Measurements from ENCODE around the gene DAB1.

The DAB1 gene

GRCh38 chr1:57277681-57278080 lies 146.2 kb downstream of the DAB1 start:
- no peak for DNase-seq (ENCODE audit: low read depth in 1 of 2, low spot score in 1 of 2)

GRCh38 chr1:57276918-57277317 lies 146.9 kb downstream of the DAB1 start:
- DNase-seq (ENCODE audit: low read depth in 1 of 2, low spot score in 1 of 2) = no peak

- no peak for DNase-seq (ENCODE audit: low read depth in 1 of 2, low spot score in 1 of 2)
These were observed 151.3 kb downstream of the DAB1 start for GRCh38 chr1:57272601-57273000.

- DNase-seq (ENCODE audit: low read depth in 1 of 2, low spot score in 1 of 2) = no peak
These were observed 151.7 kb downstream of the DAB1 start for GRCh38 chr1:57272150-57272549.

- no peak for DNase-seq (ENCODE audit: low read depth in 1 of 2, low spot score in 1 of 2)
These were observed 152.7 kb downstream of the DAB1 start for GRCh38 chr1:57270927-57271698.

GRCh38 chr1:57269630-57270225 lies 154.1 kb downstream of the DAB1 start:
- no peak for DNase-seq (ENCODE audit: low read depth in 1 of 2, low spot score in 1 of 2)

- DNase-seq (ENCODE audit: low read depth in 1 of 2, low spot score in 1 of 2) = no peak
These were observed 158.8 kb downstream of the DAB1 start for GRCh38 chr1:57265104-57265503.

- no peak for DNase-seq (ENCODE audit: low read depth in 1 of 2, low spot score in 1 of 2)
These were observed 161.4 kb downstream of the DAB1 start for GRCh38 chr1:57262472-57262871.

- DNase-seq (ENCODE audit: low read depth in 1 of 2, low spot score in 1 of 2) = no peak
These were observed 165.1 kb downstream of the DAB1 start for GRCh38 chr1:57258557-57259325.

- no peak for DNase-seq (ENCODE audit: low read depth in 1 of 2, low spot score in 1 of 2)
These were observed 167.9 kb downstream of the DAB1 start for GRCh38 chr1:57255945-57256344.

- DNase-seq (ENCODE audit: low read depth in 1 of 2, low spot score in 1 of 2) = no peak
These were observed 169.8 kb downstream of the DAB1 start for GRCh38 chr1:57254022-57254421.

GRCh38 chr1:57252597-57253294 lies 171.1 kb downstream of the DAB1 start:
- no peak for DNase-seq (ENCODE audit: low read depth in 1 of 2, low spot score in 1 of 2)

GRCh38 chr1:57250021-57250420 lies 173.8 kb downstream of the DAB1 start:
- DNase-seq (ENCODE audit: low read depth in 1 of 2, low spot score in 1 of 2) = no peak

GRCh38 chr1:57249511-57249910 lies 174.3 kb downstream of the DAB1 start:
- DNase-seq (ENCODE audit: low read depth in 1 of 2, low spot score in 1 of 2) = no peak

- no peak for DNase-seq (ENCODE audit: low read depth in 1 of 2, low spot score in 1 of 2)
These were observed 175.0 kb downstream of the DAB1 start for GRCh38 chr1:57248830-57249229.

- DNase-seq (ENCODE audit: low read depth in 1 of 2, low spot score in 1 of 2) = no peak
These were observed 185.6 kb downstream of the DAB1 start for GRCh38 chr1:57238233-57238781.

GRCh38 chr1:57235730-57236510 lies 187.9 kb downstream of the DAB1 start:
- DNase-seq (ENCODE audit: low read depth in 1 of 2, low spot score in 1 of 2) = no peak

GRCh38 chr1:57234459-57234858 lies 189.4 kb downstream of the DAB1 start:
- DNase-seq (ENCODE audit: low read depth in 1 of 2, low spot score in 1 of 2) = no peak

- no peak for DNase-seq (ENCODE audit: low read depth in 1 of 2, low spot score in 1 of 2)
These were observed 191.4 kb downstream of the DAB1 start for GRCh38 chr1:57232500-57232899.

GRCh38 chr1:57229998-57230397 lies 193.9 kb downstream of the DAB1 start:
- DNase-seq (ENCODE audit: low read depth in 1 of 2, low spot score in 1 of 2) = no peak

All from activated CD4-positive, alpha-beta T cell treated with anti-CD3 and anti-CD28 coated beads, Interleukin-2, amount 50 U/mL, for 24 hours (primary cell).